ENCODE measurements around the gene BRSK1.
A peak's percentile ranks its signal among the peaks of the same experiment; 100 is the strongest.
"Not testable (repeated sequence)": the region's sequence is repeated elsewhere in the genome, so short reads cannot be mapped to it uniquely, and the experiment has no call there.

The BRSK1 gene

DNA sequence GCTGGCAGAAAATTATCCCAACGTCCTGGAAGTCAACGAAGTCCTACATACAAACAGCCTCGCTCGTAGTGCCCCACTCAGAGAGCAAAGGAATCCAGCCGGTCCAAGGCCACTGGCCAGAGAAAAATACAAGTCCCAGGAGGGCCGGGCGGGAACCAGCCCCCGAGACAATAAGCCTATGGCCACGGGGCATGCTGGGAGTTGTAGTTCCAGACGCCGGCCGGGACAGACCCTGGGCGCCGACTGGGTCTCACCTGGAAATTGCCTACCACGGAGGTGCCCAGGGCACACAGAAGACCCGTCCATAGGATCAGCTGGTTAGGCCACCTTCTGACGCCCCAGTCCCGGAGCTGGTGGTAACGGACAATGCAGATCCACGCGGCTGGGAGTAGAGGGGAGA, 36.0 kb downstream of the BRSK1 start:
- Histone ChIP-seq H3K4me3 (no peak overlapping the region), H3K27ac (no peak overlapping the region)

DNA sequence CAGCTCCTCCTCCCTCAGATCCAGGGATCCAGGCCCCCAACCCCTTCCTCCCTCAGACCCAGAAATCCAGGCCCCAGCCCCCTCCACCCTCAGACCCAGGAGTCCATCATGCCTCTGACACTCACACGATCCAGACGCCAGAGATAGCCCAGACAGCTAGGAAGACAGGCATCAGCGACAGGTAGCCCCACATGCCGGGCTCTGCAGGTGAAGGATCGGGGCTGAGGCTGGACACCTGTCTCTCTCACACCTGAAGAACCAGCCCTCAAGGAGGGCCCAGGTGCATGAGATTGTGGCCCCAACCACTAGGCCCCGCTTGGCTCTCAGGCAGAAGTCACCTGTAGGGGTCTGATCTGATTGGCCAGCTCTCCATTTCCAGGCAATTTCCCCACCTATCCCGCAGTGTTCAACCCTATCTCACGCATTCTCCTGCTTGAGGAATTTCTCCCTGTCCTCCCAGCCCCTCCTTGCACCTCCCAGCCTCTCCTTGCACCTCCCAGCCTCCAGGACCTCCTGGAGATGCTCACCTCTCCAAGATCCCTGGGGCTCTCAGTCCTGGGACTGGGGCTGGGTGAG, 37.1 kb downstream of the BRSK1 start:
- Histone ChIP-seq H3K27ac (no peak overlapping the region), H3K4me3 (no peak overlapping the region)

DNA sequence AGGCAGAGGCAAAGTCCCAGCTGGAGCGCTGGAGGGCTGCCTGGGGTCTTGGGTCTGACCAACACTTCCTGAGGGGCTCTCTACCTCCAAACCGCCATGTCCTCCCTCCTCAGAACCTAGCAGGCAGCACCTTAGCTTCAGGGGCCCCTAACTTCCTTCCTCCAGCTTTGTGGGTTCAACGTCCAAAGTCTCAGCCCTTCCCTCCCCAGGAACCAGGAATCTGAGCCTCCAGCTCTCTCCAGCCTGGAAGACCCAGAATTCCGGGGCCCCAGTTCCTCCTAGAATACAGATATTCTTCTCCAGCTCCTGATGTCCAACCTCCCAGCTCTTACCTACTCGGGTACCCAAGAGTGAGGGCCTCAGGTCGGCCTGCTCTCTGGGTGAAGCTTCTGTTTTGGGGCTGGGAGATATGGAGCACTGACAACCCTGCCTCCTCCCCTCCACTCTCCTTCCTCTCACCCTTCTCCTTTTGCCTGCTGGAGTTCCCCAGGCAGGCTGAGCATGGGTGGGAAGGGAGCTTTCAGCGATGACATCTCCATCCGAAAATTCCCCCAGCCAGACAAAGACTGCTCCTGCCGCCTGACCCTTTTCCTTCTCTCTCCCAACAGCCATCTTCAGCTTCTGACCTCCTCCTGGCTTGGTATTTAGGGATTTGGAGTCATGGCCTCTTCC, 37.8 kb downstream of the BRSK1 start:
- Histone ChIP-seq H3K27ac (peak overlapping the region in 1 of 21 experiments; percentile 24), H3K4me3 (no peak overlapping the region)

DNA sequence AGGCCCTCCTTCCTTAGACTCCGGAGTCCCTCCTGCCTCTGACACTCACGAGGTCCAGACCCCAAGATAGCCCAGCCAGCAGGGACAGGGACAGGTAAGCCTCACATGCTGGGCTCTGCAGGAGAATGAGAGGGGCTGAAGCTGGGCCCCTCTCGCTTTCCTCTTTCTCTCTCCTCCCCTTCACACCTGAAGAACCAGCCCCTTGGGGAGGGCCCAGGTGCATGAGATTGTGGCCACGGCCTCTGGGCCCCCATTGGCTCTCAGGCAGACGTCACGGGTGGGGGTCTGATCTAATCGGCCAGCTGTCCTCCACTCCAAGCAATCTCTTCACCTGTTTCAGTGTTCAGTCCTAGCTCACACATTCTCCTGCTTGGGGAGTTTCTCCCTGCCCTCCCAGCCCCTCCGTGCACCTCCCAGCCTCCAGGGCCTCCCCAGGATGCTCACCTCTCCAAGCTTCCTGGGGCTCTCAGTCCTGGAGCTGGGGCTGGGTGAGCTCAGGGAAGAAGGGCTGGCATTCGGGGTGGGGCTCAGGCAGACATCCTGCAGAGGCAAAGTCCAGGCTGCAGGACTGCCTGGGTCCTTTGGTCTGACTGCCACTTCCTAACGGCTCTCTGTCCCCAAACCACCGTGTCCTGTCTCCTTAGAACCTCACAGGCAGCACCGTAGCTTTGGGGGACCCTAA, 38.5 kb downstream of the BRSK1 start:
- H3K4me3 ChIP-seq: no peak overlapping the region

DNA sequence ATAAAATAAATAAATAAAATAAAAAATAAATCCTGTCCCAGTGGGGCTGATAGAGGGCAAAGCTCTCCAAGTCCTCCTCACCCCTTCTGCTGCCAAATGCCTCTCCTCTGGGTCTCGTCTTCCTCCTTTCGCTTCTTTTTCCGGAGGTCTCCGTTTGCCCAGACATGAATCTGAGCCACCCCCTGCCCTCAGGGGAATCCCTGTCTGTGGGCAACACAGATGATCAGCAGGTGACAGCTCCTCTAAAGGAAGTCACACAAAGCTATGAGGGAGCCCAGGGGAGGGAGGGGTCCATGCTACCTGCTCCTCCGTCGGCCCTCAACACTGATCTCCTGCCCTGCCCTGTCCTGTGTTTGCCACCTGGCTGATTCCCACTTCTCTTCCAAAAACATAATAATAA, 40.9 kb downstream of the BRSK1 start:
- Histone ChIP-seq H3K4me3 (no peak overlapping the region), H3K27ac (peak overlapping the region in 3 of 21 experiments; percentile 50 to 56 (median 51))

More for the DNA sequence above, 38.5 kb downstream of the BRSK1 start:
- no peak overlapping the region for H3K27ac ChIP-seq

DNA sequence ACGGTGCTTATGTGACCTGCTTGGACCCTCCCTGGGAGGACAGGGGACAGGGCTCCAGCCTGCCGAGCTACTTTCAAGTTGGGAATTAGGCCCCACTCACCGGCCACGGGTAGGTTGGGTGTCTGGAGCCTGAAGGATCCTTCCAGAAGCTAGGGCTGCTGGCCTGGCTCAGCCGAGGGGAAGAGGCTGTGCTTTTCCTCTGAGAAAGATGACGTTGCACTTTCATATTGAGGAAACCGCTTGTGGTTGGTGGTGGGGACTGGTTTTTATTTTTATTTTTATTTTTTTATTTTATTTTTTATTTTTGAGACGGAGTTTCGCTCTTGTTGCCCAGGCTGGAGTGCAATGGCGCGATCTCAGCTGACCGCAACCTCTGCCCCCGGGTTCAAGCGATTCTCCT, 41.4 kb downstream of the BRSK1 start, which contains the start of gene TMEM150B:
Gene TMEM150B (minus strand): TSS at position 170 of the 400 bp plus-strand sequence. CDS start 4,305 bp downstream, outside the sequence.
- peak within 1 kb of the TSS in 4 of 21 experiments; percentile 23 to 56 (median 50) for H3K27ac ChIP-seq
- no peak within 1 kb of the TSS for H3K4me3 ChIP-seq

DNA sequence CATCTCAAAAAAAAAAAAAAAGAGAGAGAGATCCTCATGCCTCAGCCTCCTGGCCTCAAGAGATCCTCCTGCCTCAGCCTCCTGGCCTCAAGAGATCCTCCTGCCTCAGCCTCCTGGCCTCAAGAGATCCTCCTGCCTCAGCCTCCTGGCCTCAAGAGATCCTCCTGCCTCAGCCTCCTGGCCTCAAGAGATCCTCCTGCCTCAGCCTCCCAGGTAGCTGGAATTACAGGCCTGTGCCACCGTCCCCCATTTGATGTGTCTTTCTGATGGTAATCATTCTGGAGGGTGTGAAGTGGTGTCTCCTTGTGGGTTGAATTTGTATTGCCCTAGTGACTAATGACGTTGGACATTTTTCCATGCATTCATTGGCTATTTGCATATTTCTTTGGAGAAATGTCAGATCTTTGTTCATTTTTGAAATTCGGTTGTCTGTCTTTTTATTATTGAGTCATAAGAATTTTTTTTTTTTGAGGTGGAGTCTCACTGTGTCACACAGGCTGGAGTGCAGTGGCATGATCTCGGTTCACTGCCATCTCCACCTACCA, 45.0 kb downstream of the BRSK1 start:
- not testable (repeated sequence) for H3K27ac ChIP-seq, H3K4me3 ChIP-seq

DNA sequence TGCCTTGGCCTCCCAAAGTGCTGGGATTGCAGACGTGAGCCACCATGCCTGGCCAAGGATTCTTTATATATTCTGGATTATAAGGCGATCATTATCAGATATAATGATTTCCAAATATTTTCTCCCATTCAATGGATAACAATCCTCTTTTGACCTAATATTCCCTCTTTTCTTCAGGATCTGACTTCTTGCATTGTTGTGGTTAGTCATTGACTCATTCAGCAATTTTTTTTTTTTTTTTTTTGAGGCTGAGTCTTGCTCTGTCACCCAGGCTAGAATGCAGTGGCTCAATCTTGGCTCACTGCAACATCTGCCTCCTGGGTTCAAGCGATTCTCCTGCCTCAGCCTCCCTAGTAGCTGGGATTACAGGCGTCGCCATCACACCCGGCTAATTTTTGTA, 46.0 kb downstream of the BRSK1 start:
- H3K27ac ChIP-seq, H3K4me3 ChIP-seq: not testable (repeated sequence)

DNA sequence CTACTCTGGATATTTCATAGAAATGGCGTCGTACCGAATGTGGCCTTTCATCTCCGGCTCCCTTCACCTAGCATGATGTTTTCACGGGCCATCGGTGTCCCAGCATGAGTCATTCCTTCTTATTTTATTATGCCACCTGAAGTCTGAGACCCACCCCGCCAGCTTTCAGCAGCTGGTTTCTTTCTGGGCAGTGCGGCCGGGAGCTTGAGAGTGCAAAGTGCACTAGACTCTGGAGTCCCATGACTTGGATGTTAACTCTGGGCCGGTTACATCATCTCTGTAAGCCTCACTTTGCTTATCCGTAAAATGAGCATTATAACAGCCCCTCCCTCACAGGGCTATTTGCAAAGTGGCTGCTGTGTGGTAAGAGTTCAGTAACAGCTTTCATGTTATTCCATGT, 50.1 kb downstream of the BRSK1 start:
- Histone ChIP-seq H3K4me3 (no peak overlapping the region), H3K27ac (no peak overlapping the region)

DNA sequence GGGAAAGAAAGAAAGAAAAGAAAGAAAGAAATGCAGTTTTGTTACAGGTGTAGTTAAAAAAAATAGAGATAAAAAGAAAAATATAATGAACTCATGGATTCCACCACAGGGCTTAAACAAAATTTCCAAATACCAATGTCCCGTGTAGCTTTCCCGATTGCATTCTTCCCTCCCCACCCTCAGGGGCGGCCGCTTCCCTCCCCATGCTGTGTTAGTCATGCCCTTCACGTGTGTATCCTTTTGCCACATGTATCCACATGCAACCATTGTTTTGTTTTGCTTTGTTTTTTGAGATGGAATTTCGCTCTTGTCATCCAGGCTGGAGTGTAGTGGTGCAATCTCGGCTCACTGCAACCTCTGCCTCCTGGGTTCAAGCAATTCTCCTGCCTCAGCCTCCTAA, 52.3 kb downstream of the BRSK1 start:
- H3K27ac ChIP-seq: peak overlapping the region in 1 of 21 experiments; percentile 25
- H3K4me3 ChIP-seq: no peak overlapping the region

DNA sequence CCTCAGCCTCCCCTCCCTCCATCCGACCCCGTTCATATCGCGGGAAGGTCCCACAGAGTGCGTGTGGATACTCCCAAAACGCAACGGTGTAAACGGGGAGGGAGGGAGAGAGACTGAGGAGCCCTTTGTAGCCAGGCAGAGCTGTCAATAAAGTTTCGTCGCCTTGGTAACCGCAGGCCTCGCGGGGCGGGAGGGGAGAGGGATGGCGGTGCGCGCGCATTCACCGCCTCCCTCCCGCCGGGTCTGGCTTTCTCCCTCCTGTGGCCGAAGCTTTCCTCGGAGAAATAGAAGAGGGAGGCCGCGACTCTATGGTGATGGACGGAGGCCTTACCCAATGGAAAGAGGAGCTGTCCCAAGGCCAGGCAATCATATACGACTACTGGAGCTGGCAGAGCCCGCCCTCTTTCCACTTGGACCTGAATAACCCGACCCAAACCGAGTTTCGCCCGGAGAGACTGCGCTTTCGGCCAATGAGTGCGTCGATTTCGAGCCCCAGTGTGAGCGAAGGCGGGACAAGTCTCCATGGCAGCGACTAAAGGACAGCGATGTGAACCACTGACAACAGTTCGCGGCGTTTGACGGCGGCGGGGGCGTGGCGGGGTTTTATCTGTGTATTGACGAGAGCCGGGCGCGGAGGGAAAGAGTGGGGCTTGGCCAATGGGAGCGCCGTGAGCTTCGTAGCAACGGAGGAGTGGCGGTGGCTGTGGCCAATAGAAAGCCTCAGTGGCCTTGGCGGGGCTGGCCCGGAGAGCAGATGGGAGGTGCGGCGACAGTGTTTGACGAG, 55.5 kb downstream of the BRSK1 start, which contains the start of gene KMT5C:
Gene KMT5C (plus strand): TSS at position 772 of the 784 bp plus-strand sequence. CDS start 2,061 bp downstream, outside the sequence.
- Histone ChIP-seq H3K4me3 (peak within 1 kb of the TSS; percentile 49 to 88 (median 74)), H3K27ac (peak within 1 kb of the TSS; percentile 77 to 99 (median 96))

DNA sequence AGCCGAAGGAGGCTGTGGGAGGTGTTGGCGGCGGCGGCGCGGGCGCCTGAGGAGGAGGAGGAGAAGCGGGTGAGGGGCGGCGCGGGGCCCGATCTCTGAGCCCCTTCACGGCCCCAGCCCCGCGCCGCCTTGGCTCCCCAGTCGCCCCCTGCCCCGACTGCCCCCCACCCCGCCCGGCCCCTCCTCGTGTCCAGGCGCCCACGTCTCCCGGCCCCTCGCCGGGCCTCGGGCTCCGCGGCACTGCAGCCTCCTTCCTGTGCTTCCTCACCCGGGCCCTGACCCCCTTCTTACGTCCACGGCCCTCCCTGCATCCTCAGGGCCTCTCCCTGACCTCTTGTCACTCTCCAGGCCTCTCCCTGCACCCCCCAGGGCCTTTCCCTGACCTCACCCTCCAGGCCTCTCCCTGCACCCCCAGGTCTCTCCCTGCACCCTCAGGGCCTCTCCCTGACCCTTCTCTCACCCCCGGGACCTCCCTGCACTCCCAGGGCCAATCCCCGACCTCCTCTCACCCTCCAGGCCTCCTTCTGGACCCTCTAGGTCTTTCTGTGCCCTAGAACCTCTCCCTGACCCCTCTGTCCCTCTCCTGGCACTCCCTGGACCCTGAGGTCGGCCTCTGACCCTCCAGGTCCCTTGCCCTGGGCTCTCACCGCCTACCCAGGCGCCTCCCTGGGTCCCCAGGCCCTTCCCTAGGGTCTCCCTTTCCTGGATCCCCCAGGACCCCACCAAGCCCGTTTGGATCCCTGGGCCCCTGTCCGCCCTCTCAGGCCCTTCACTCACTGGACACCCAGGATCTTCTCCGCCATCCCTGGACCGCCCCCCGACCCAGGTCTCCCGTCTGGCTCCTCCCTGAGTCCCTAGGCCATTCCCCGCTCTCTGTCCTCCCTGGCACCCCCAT, 56.3 kb downstream of the BRSK1 start:
- peak overlapping the region; percentile 49 to 88 (median 74) for H3K4me3 ChIP-seq
- peak overlapping the region; percentile 74 to 99 (median 95) for H3K27ac ChIP-seq

DNA sequence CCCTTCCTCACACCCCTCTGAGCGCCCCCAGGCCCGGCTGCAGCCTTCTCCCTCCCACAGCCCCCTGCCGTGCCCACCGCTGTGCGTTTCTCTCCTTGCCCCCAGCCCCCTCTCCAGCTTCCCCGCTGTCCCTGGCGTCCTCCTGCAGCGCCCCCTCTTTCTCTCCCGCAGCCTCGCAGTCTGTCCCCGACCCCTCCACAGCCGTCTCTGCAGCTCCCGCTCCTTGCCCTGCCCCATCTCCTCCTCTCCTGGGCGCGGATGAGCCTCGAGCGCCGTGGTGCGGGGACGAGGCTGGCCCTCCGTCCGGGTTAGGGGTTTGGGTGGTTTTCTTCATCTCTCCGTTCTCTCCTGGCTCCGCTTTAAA, 57.0 kb downstream of the BRSK1 start:
- Histone ChIP-seq H3K4me3 (peak overlapping the region; percentile 49 to 88 (median 74)), H3K27ac (peak overlapping the region in 20 of 21 experiments; percentile 74 to 99 (median 95))

DNA sequence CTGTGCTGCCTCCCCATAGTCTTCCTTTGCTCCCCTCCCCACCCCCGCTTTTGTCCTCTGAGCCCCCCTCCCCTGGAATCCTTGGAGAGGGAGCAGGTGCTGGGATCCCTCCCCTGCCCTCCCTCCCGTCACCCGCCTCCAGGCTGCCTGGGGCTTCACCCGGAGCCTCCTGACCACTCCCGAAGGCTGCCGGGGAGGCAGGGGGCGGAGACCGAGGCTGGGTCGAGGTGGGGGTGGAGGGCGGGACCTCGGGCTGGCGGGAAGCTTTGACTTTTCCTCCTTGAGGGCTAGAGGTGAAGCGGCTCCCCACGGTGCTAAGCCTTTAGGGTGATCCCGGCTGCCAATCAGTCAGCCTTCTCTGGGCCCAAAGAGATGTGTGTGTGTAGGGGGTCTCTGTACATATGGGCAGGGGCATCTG, 57.4 kb downstream of the BRSK1 start:
- Histone ChIP-seq H3K27ac (peak overlapping the region in 16 of 21 experiments; percentile 91 to 99 (median 95)), H3K4me3 (peak overlapping the region; percentile 49 to 88 (median 74))

DNA sequence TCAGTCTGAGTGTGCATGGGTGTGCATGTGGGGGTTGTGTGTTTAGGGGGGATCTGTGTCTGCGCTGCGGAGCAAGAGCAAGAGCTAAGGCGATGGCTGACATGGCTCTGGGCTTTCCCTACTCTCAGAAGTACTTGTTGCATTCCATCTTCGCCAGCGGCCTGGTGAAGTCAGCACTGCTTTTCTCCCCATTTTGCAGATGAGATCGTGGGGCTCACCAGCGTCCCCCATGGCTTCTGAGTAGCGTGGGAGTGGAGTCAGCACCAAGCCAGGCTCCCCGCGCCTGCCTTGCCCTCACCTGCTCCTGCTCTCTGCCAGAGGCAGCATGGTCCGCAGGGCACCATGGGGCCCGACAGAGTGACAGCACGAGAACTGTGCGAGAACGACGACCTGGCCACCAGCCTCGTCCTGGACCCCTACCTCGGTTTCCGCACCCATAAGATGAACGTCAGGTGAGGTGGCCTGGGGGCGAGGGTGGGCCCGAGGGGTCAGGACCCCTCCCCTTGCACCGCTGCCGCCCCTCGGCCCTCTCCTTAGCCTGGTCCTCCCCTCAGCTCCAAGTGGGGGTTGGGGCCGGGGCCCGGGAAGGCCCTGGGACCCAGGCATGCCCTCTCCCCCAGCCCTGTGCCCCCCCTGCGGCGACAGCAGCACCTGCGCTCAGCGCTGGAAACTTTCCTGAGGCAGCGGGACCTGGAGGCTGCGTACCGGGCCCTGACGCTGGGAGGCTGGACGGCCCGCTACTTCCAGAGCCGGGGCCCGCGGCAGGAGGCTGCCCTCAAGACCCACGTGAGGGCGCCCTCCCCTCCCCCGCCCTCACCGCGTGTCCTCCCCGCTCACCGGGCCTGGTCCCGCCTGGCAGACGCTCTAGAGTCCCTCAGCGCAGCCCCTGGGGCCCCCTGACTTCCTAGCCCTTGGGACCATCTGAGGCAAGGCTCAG, 58.1 kb downstream of the BRSK1 start:
- peak overlapping the region in 3 of 7 experiments; percentile 70 to 81 (median 74) for H3K4me3 ChIP-seq
- peak overlapping the region in 1 of 21 experiments; percentile 14 for H3K27ac ChIP-seq

DNA sequence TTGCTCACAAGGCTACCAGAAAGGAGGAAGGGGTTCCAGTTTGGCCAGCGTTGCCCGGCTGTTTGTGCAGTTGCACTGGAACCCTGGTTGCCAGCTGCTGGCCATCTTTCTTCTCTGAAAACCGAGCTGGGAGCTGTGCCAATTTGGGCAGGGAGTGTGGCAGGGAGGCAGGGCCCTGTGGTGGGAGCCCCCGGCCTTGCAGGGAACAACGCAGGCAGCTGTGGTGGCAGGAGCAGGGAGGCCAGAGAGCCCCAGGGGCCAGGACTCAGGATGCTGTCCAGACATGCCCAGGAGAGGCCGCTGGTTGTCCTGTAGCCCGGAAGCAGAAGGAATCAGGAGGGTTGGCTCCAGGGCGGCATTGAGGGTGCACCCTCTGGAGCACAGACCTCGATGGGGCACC, 60.6 kb downstream of the BRSK1 start:
- no peak overlapping the region for H3K27ac ChIP-seq
- H3K4me3 ChIP-seq: no peak overlapping the region

DNA sequence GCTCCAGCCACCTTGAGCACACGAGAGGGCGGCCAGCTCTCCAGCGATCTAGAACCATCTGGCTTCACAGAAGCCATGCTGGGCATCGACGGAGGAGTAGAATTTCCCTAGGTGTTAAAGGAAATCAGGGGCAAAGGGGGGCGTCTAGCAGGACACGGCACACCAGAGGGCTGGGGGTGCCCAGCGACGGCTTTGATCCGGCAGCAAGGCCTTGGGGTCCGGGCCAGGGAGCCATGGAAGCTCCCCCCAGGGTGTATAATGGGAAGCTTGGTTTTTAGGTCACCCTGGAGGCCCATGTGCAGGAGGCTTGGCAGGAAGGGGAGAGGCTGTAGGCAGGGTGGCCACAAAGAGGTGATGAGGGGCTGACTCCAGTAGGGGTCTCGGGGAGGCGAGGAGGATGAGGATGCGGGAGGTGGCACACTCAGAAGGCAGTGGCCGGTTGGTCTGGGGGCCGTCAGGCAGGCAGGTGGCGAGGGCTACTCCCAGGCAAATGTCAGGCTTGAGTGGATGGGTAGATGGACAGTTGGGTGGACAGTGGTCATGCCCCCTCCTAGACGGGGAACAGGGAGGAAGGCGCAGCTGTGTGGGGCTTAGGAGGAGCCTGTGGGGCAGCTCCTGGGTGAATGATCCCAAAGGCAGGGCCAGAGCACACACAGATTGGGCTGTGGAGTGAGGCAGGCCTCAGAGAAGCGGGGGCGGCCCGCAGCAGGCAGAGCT, 61.5 kb downstream of the BRSK1 start:
- no peak overlapping the region for H3K27ac ChIP-seq
- H3K4me3 ChIP-seq: no peak overlapping the region
